Suprapubic skin (tissue), 4 donors: ENCODE results near the gene MAFF. TPM values are rescaled to one million over a fixed set of nuclear protein-coding genes. Genes with fewer than 3 reads are reported as not detected.

Source experiments
- DNase-seq, 2 donors: peaks; one replicate each; pipeline ENCODE4 v3.0.0-alpha.2; 2019; ENCODE audit warnings: low spot score in 2 of 2
- H3K27ac ChIP-seq: fragments of 200-600 bp; sonication (generic); one replicate; pipeline ENCODE4 v1.5.1; 2019
- H3K27me3 ChIP-seq: fragments of 200-600 bp; sonication (generic); one replicate; pipeline ENCODE4 v1.5.1; 2019
- H3K36me3 ChIP-seq: fragments of 200-600 bp; sonication (generic); one replicate; pipeline ENCODE4 v1.5.1; 2019
- H3K4me1 ChIP-seq: fragments of 200-600 bp; sonication (generic); one replicate; pipeline ENCODE4 v1.5.1; 2019
- H3K4me3 ChIP-seq: fragments of 200-600 bp; sonication (generic); one replicate; pipeline ENCODE4 v1.5.1; 2019; ENCODE audit warnings: mild to moderate bottlenecking
- H3K9me3 ChIP-seq: fragments of 200-600 bp; sonication (generic); one replicate; pipeline ENCODE4 v1.5.1; 2019
- CTCF ChIP-seq, 2 donors: fragments of 200-600 bp in 1 of 2; fragments of 450-650 bp in 1 of 2; sonication (generic) in 1 of 2; IDR thresholded peaks; one replicate each; pipeline ENCODE4 v1.5.1; 2016 to 2019; ENCODE audit warnings: antibody characterized with exemption in 2 of 2, mild to moderate bottlenecking in 1 of 2, moderate library complexity in 1 of 2
- EP300 ChIP-seq: sonication (generic); formaldehyde crosslinking; IDR thresholded peaks from one replicate; pipeline ENCODE4 v1.6.1; 2017; ENCODE audit warnings: antibody characterized with exemption
- POLR2A ChIP-seq, 2 donors: fragments of 450-650 bp; IDR thresholded peaks; one replicate each; pipeline ENCODE4 v1.6.1; 2017; ENCODE audit warnings: antibody characterized with exemption in 2 of 2, mild to moderate bottlenecking in 2 of 2, moderate library complexity in 2 of 2
- POLR2AphosphoS5 ChIP-seq, 3 donors: sonication (generic); formaldehyde crosslinking; IDR thresholded peaks; one replicate each; pipeline ENCODE4 v1.6.1; 2017; ENCODE audit warnings: antibody characterized with exemption in 3 of 3
- WGBS: methylation state at CpG from one replicate; pipeline ENCODE4 v1.1.5; 2018; 5-methylcytosine and 5-hydroxymethylcytosine counted together
- total RNA-seq, 4 donors: library from RNA; depleted of rRNA; stranded (reverse); fragments of >200 nt; gene quantifications; one replicate each; pipeline ENCODE4 v1.1.0, GENCODE V29; 2016

Gene MAFF
- total RNA-seq, 4 donors from 2014 or later, result 27.3 to 70.1 (median 52.8) TPM

- Histone ChIP-seq H3K9me3 (no peaks in the 10 kb centered on the region), H3K4me3 (peak overlapping the region; percentile 59), H3K27me3 (no peaks in the 10 kb centered on the region), H3K27ac (peak overlapping the region; percentile 90), H3K36me3 (no peaks in the 10 kb centered on the region), H3K4me1 (peaks cover 59% of the 10 kb centered on the region)
- no peak for DNase-seq
- TF ChIP-seq POLR2A (IDR thresholded peaks at IDR 0.05) (no peak), CTCF (IDR thresholded peaks at IDR 0.05) (no peak), POLR2AphosphoS5 (IDR thresholded peaks at IDR 0.05) (no peak), EP300 (no peak)
- WGBS, result 5% methylated on average over 14 of the region's 14 CpGs
These were observed 20.8 kb upstream of the MAFF start for GRCh38 chr22:38180841-38181452.

GRCh38 chr22:38181453-38182200, 20.2 kb upstream of the MAFF start, which contains the start of gene PLA2G6:
Gene PLA2G6 (minus strand): TSS chr22:38181830. CDS start chr22:38169426, 12,404 bp downstream.
- Histone ChIP-seq H3K9me3 (no peaks in the 10 kb centered on the region), H3K4me1 (peaks cover 58% of the 10 kb centered on the region), H3K4me3 (peak within 1 kb of the TSS; percentile 59), H3K27ac (peak within 1 kb of the TSS; percentile 90), H3K36me3 (no peaks in the 10 kb centered on the region), H3K27me3 (no peaks in the 10 kb centered on the region)
- under 1% methylated on average over 37 of the region's 48 CpGs for WGBS
- DNase-seq, result peak; percentile 99
- TF ChIP-seq EP300 (no peak), CTCF (IDR thresholded peaks at IDR 0.05) (no peak), POLR2A (IDR thresholded peaks at IDR 0.05) (peak in 1 of 2 donors; percentile 37), POLR2AphosphoS5 (IDR thresholded peaks at IDR 0.05) (peak in 2 of 3 donors; percentile 11 to 94)

DNA sequence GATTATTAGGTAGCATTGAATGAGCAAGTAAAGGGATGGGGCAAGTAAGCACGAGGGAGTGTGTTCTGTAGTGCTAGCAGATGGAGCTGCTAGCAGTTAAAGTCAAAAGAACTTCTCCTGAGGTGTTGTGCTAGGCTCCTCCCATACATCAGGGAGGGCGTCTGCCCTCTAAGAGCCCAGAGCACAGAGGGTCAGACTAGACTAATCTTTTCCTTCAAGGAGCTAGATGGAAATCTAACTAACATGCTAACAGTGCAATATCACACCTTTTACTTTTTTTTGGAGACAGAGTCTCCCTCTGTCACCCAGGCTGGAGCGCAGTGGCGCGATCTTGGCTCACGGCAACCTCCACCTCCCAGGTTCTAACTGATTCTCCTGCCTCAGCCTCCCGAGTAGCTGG, 17.0 kb upstream of the MAFF start:
- no peak for DNase-seq
- Histone ChIP-seq H3K27me3 (no peaks in the 10 kb centered on the region), H3K9me3 (no peaks in the 10 kb centered on the region), H3K27ac (no peak overlapping the region), H3K4me1 (peaks cover 34% of the 10 kb centered on the region), H3K4me3 (no peak overlapping the region), H3K36me3 (no peaks in the 10 kb centered on the region)
- WGBS, result 70% methylated on average over 7 of the region's 7 CpGs
- no peak for TF ChIP-seq EP300
- no peak for TF ChIP-seq POLR2AphosphoS5 (IDR thresholded peaks at IDR 0.05)
- TF ChIP-seq POLR2A (IDR thresholded peaks at IDR 0.05), result no peak
- no peak for TF ChIP-seq CTCF (IDR thresholded peaks at IDR 0.05)

DNA sequence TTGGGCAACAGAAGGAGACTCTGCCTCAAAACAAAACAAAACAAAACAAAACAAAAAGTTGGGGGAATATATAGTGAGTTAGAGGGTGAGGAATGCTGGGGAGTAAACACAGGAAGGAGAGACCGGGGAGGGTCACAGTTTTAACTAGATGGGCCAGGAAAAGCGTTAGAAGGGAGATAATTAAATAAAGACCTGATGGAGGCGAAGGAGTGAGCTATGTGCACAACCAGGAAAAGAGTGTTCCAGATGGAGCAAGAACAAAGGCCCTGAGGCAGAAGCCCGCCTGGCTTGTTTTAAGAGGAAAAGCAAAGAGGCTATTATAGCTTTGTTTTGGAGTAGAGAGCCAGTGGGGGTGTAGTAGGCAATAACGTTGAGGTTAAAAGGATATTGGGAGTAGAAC, 15.4 kb upstream of the MAFF start:
- H3K27ac ChIP-seq, result no peak overlapping the region
- no peaks in the 10 kb centered on the region for H3K36me3 ChIP-seq
- H3K9me3 ChIP-seq, result no peaks in the 10 kb centered on the region
- TF ChIP-seq POLR2A (IDR thresholded peaks at IDR 0.05) (no peak), EP300 (no peak), POLR2AphosphoS5 (IDR thresholded peaks at IDR 0.05) (no peak), CTCF (IDR thresholded peaks at IDR 0.05) (no peak)
- H3K4me3 ChIP-seq, result no peak overlapping the region
- 43% methylated on average over 5 of the region's 5 CpGs for WGBS
- peaks cover 17% of the 10 kb centered on the region for H3K4me1 ChIP-seq
- no peak for DNase-seq
- H3K27me3 ChIP-seq, result no peaks in the 10 kb centered on the region
